DND-41 (cell line): ENCODE measurements around the gene COL26A1.

Experiments
- CTCF ChIP-seq: IDR thresholded peaks from 2 replicates; pipeline ENCODE4 v1.5.1; 2012; ENCODE audit warnings: borderline replicate concordance, low read length, moderate library complexity, mild to moderate bottlenecking; ENCODE audit not compliant: poor library complexity, severe bottlenecking; ENCODE audit errors: extremely low read depth
- EZH2 ChIP-seq: IDR thresholded peaks from 3 replicates; pipeline ENCODE4 v1.6.1; 2012; ENCODE audit warnings: borderline replicate concordance, low read depth, mild to moderate bottlenecking, moderate library complexity, low read length, inconsistent platforms; ENCODE audit not compliant: severe bottlenecking

- TF ChIP-seq CTCF (no peak), EZH2 (no peak)
Measured at GRCh38 chr7:101560856-101561255, 198.2 kb downstream of the COL26A1 start.
